Measurements from ENCODE around the gene THG1L. TPM values are rescaled to one million over a fixed set of nuclear protein-coding genes. Genes with fewer than 3 reads are reported as not detected.
"Not testable (repeated sequence)": the region's sequence is repeated elsewhere in the genome, so short reads cannot be mapped to it uniquely, and the experiment has no call there.

THG1L gene
- 11.3 TPM for total RNA-seq
- long read RNA-seq, transcript THG1L-201 (6 exons, 3,107 nt) = major isoform, 19 of 21 reads
- long read RNA-seq, partial matches to known transcripts = 1 of 21 reads
- long read RNA-seq, other reads (novel, unspliced or antisense) = 1 of 21 reads

DNA sequence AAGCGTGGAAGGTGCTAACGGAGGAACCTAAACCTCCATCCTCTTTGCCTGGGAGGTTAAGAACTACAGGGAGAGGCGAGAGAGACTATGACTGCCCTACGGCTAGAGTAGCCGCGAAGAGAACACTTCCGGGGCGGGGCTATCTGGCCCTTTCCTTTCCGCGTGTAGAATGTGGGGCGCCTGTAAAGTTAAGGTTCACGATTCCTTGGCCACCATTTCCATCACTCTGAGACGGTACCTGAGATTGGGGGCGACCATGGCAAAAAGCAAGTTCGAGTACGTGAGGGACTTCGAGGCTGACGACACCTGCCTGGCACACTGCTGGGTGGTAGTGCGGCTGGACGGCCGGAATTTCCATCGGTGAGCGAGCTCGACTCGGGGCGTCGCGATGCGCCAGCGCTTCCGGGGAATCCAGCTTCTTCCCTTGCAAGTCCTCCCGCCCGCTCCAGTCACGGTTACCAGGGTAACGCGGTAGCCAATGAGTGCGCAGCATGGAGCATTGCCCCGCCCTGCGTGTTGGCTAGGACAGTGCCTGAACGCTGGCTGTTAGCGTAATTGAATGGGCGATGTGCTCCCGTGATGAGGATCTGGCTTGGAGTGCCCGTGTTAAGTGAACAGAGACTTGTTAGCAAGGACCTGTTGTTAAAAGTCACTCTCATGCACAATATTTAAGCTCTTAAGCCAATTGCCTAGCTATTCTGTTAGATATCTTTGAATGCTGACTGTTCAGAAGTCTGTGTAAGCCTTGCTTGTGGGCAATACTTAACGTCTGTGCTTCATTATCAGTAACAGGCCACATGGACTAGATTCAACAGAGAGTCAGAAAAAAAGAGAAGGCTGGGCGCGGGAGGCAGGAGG, at the start of gene THG1L:
Gene THG1L (plus strand): TSS at position 149 of the 858 bp plus-strand sequence. CDS start 21 bp downstream, at position 170.
- peaks cover 12% of the 10 kb centered on the region for H3K4me1 ChIP-seq
- peak; percentile 100 for ATAC-seq
- TF ChIP-seq, protein P1, sequence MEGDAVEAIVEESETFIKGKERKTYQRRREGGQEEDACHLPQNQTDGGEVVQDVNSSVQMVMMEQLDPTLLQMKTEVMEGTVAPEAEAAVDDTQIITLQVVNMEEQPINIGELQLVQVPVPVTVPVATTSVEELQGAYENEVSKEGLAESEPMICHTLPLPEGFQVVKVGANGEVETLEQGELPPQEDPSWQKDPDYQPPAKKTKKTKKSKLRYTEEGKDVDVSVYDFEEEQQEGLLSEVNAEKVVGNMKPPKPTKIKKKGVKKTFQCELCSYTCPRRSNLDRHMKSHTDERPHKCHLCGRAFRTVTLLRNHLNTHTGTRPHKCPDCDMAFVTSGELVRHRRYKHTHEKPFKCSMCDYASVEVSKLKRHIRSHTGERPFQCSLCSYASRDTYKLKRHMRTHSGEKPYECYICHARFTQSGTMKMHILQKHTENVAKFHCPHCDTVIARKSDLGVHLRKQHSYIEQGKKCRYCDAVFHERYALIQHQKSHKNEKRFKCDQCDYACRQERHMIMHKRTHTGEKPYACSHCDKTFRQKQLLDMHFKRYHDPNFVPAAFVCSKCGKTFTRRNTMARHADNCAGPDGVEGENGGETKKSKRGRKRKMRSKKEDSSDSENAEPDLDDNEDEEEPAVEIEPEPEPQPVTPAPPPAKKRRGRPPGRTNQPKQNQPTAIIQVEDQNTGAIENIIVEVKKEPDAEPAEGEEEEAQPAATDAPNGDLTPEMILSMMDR (IDR thresholded peaks at IDR 0.05) = no peak
- peaks cover 28% of the 10 kb centered on the region for H3K36me3 ChIP-seq
- intact Hi-C loops (cut with DNase I) = no loop called here
- DNase-seq = peak; percentile 99
- H3K27me3 ChIP-seq (ENCODE audit: low read depth) = no peaks in the 10 kb centered on the region
- peak within 1 kb of the TSS; percentile 87 for H3K27ac ChIP-seq
- H3K9me3 ChIP-seq = no peaks in the 10 kb centered on the region
- H3K4me3 ChIP-seq = peak within 1 kb of the TSS; percentile 66

DNA sequence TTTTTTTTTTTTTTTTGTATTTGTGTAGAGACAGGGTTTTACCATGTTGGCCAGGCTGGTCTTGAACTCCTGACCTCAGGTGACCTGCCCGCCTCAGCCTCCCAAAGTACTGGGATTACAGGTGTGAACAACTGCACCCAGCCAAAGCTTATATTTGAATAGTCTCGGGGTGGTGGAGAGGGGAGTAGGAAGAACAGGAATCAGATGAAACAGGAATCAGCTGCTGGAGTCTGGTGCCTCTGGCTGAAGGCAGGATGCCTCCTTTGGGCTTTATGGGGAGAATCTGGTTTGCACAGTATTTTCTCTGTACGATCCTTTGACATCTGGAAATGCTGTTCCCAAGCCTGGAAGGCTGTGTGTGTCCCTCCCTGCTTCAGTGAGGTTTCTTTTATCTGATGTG, 49.0 kb upstream of the THG1L start:
- H3K27me3 ChIP-seq (ENCODE audit: low read depth) = no peaks in the 10 kb centered on the region
- intact Hi-C loops (cut with DNase I) = no loop called here
- H3K4me3 ChIP-seq = no peak overlapping the region
- ATAC-seq (no peak), DNase-seq (no peak)
- no peaks in the 10 kb centered on the region for H3K36me3 ChIP-seq
- H3K4me1 ChIP-seq = no peaks in the 10 kb centered on the region
- TF ChIP-seq, protein P1 (IDR thresholded peaks at IDR 0.05) = no peak
- H3K27ac ChIP-seq = no peak overlapping the region
- no peaks in the 10 kb centered on the region for H3K9me3 ChIP-seq

DNA sequence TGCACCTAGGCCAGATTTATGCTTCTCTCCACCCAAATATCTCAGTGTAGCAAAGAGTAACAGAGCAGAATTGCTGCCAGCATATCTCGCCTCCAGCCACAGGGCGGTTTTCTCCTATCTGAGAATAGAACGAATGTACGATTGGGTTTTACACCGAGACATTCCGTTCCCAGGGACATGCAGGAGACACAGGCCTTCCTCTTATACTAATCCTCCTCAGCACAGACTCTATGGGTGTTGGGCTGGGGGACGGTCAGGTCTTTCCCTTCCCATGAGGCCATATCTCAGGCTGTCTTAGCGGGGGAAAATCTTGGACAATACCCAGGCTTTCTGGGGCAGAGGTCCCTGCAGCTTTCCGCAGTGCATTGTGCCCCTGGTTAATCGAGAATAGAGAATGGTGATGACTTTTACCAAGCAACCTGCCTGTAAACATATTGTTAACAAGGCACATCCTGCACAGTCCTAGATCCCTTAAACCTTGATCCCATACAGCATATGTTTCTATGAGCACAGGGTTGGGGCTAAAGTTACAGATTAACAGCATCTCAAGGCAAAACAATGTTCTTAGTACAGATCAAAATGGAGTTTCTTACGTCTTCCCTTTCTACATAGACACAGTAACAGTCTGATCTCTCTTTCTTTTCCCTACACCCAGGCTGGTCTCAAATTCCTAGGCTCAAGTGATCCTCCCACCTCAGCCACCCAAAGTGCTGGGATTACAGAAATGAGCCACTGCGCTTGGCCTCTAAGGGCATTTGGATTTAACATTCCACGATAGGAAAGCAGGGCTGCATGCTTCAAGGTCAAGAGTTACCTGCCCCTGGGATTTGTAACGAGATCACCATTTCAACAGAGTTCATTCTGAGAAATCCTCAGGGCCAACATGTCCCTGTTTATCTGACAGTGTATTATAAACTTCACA, 44.7 kb upstream of the THG1L start:
- DNase-seq; H3K4me3 ChIP-seq; H3K27ac ChIP-seq; H3K4me1 ChIP-seq; H3K27me3 ChIP-seq (ENCODE audit: low read depth); H3K9me3 ChIP-seq; intact Hi-C loops (cut with DNase I); ATAC-seq; H3K36me3 ChIP-seq: not testable (repeated sequence)

DNA sequence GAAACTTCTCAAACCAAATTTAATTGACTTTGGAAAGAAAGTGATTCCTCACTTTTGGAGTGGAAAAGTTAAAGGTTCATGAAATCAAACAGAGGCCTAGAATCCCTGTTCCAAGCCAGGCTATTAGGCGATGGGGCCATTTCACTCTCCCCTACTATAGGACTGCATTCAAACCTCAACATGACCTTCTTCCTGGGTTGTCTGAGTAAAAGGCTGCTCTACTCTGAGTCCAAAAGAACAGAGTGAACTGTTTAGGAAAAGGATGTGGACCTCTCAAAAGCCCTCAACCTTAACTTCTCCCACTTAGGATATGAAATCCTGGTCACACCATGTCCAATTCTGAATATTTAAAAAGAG, 44.0 kb upstream of the THG1L start:
- ATAC-seq (no peak), DNase-seq (no peak)
- Histone ChIP-seq H3K4me1 (no peaks in the 10 kb centered on the region), H3K9me3 (no peaks in the 10 kb centered on the region), H3K4me3 (no peak overlapping the region), H3K27me3 (ENCODE audit: low read depth) (peaks cover 4% of the 10 kb centered on the region), H3K27ac (no peak overlapping the region), H3K36me3 (no peaks in the 10 kb centered on the region)
- TF ChIP-seq, protein P1 (IDR thresholded peaks at IDR 0.05) = no peak
- intact Hi-C loops (cut with DNase I) = no loop called here

DNA sequence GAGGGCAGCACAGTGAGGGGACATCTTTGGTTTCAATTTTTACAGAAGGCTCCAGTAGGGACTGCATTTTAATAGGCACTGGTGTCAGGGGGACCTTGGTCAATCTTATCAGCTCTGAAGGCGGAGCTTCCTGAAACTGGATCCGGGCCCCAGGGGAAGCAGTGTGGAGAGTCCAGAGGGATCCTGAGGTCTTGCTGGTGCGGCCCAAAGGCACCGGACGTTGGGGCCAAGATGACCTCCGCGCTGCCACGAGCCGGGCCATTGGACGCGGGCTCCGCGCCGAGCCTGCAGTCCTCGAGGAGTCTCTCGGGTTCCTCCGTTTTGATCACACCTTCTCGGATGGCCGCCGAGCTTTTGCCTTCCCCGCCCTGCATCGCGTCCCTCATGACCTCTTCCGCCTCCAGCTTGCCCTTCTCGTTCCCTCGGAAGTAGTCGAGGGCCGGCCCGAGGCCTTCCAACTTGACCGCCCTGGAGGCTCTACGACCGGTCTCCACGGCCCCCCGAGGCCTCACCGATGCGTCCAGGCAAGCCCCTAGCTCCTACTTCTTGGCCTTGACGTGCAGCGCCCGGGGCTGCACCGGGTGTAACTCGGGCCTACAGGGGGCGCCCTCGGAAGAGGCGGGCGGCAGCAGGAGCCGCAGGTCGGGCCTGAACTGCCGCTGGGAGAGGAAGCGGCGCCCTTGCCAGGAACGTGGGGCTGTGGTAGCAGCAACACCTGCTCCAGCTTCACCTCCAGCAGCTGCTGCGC, 41.1 kb upstream of the THG1L start:
- no peak overlapping the region for H3K4me3 ChIP-seq
- DNase-seq = no peak

More for the DNA sequence above, 41.1 kb upstream of the THG1L start:
- Histone ChIP-seq H3K9me3 (no peaks in the 10 kb centered on the region), H3K27me3 (ENCODE audit: low read depth) (peaks cover 4% of the 10 kb centered on the region), H3K36me3 (no peaks in the 10 kb centered on the region), H3K4me1 (no peaks in the 10 kb centered on the region), H3K27ac (no peak overlapping the region)
- TF ChIP-seq, protein P1 (IDR thresholded peaks at IDR 0.05) = no peak
- intact Hi-C loops (cut with DNase I) = no loop called here
- peak in 1 of 2 donors; percentile 46 for ATAC-seq

All from lower lobe of right lung (tissue), 2 donors.